ENCODE results near the gene MORN1.

Gene MORN1

GRCh38 chr1:2355373-2356261, 35.7 kb downstream of the MORN1 start:
- DNase-seq = no peak
- Mint-ChIP-seq H3K27me3 (peaks cover 4% of the 10 kb centered on the region), H3K4me1 (no peaks in the 10 kb centered on the region), H3K4me3 (no peak overlapping the region), H3K27ac (no peak overlapping the region), H3K9me3 (no peaks in the 10 kb centered on the region), H3K36me3 (no peaks in the 10 kb centered on the region)
- CTCF ChIA-PET = no interaction called here

GRCh38 chr1:2354511-2355372, 36.6 kb downstream of the MORN1 start:
- Mint-ChIP-seq H3K4me3 (no peak overlapping the region), H3K4me1 (no peaks in the 10 kb centered on the region), H3K27me3 (no peaks in the 10 kb centered on the region), H3K36me3 (no peaks in the 10 kb centered on the region), H3K27ac (no peak overlapping the region), H3K9me3 (no peaks in the 10 kb centered on the region)
- DNase-seq = no peak
- CTCF ChIA-PET = no interaction called here

- DNase-seq = no peak
- H3K9me3 Mint-ChIP-seq = no peaks in the 10 kb centered on the region
- no peaks in the 10 kb centered on the region for H3K4me1 Mint-ChIP-seq
- no peaks in the 10 kb centered on the region for H3K36me3 Mint-ChIP-seq
- H3K4me3 Mint-ChIP-seq = no peak overlapping the region
- H3K27ac Mint-ChIP-seq = no peak overlapping the region
- CTCF ChIA-PET = no interaction called here
- peaks cover 4% of the 10 kb centered on the region for H3K27me3 Mint-ChIP-seq
These were observed 37.6 kb downstream of the MORN1 start for GRCh38 chr1:2353551-2354438.

- peaks cover 4% of the 10 kb centered on the region for H3K27me3 Mint-ChIP-seq
- no peaks in the 10 kb centered on the region for H3K9me3 Mint-ChIP-seq
- no peak overlapping the region for H3K4me3 Mint-ChIP-seq
- H3K27ac Mint-ChIP-seq = no peak overlapping the region
- CTCF ChIA-PET = no interaction called here
- DNase-seq = no peak
- H3K36me3 Mint-ChIP-seq = no peaks in the 10 kb centered on the region
- no peaks in the 10 kb centered on the region for H3K4me1 Mint-ChIP-seq
These were observed 38.3 kb downstream of the MORN1 start for GRCh38 chr1:2352897-2353550.

GRCh38 chr1:2352341-2352896, 38.9 kb downstream of the MORN1 start:
- Mint-ChIP-seq H3K36me3 (no peaks in the 10 kb centered on the region), H3K4me3 (no peak overlapping the region), H3K4me1 (no peaks in the 10 kb centered on the region), H3K9me3 (no peaks in the 10 kb centered on the region), H3K27me3 (peaks cover 4% of the 10 kb centered on the region), H3K27ac (no peak overlapping the region)
- no peak for DNase-seq
- CTCF ChIA-PET = interaction anchor here (0.9 kb wide), 1 partner anchor 37 kb away, joined by 3 read pairs; no protein-coding TSS in a partner anchor

- CTCF ChIA-PET = interaction anchor here (0.9 kb wide), 1 partner anchor 36 kb away, joined by 3 read pairs; no protein-coding TSS in a partner anchor
- H3K4me3 Mint-ChIP-seq = no peak overlapping the region
- no peaks in the 10 kb centered on the region for H3K9me3 Mint-ChIP-seq
- H3K27me3 Mint-ChIP-seq = peaks cover 4% of the 10 kb centered on the region
- DNase-seq = no peak
- no peaks in the 10 kb centered on the region for H3K36me3 Mint-ChIP-seq
- H3K4me1 Mint-ChIP-seq = no peaks in the 10 kb centered on the region
- H3K27ac Mint-ChIP-seq = no peak overlapping the region
These were observed 39.6 kb downstream of the MORN1 start for GRCh38 chr1:2351723-2352122.

- CTCF ChIA-PET = no interaction called here
- Mint-ChIP-seq H3K4me3 (no peak overlapping the region), H3K36me3 (no peaks in the 10 kb centered on the region), H3K4me1 (no peaks in the 10 kb centered on the region), H3K27ac (no peak overlapping the region), H3K9me3 (no peaks in the 10 kb centered on the region), H3K27me3 (peaks cover 4% of the 10 kb centered on the region)
- no peak for DNase-seq
These were observed 40.3 kb downstream of the MORN1 start for GRCh38 chr1:2350911-2351655.

- Mint-ChIP-seq H3K27me3 (peaks cover 4% of the 10 kb centered on the region), H3K4me3 (no peak overlapping the region), H3K9me3 (no peaks in the 10 kb centered on the region), H3K27ac (no peak overlapping the region), H3K36me3 (no peaks in the 10 kb centered on the region), H3K4me1 (no peaks in the 10 kb centered on the region)
- CTCF ChIA-PET = no interaction called here
- no peak for DNase-seq
These were observed 40.9 kb downstream of the MORN1 start for GRCh38 chr1:2350501-2350900.

- Mint-ChIP-seq H3K27me3 (peaks cover 4% of the 10 kb centered on the region), H3K36me3 (no peaks in the 10 kb centered on the region), H3K9me3 (no peaks in the 10 kb centered on the region), H3K4me3 (no peak overlapping the region), H3K4me1 (no peaks in the 10 kb centered on the region), H3K27ac (no peak overlapping the region)
- CTCF ChIA-PET = no interaction called here
- DNase-seq = no peak
These were observed 41.5 kb downstream of the MORN1 start for GRCh38 chr1:2349806-2350205.

GRCh38 chr1:2348346-2349325, 42.7 kb downstream of the MORN1 start:
- no peak overlapping the region for H3K27ac Mint-ChIP-seq
- no peak overlapping the region for H3K4me3 Mint-ChIP-seq
- no peaks in the 10 kb centered on the region for H3K36me3 Mint-ChIP-seq

GRCh38 chr1:2347896-2348295, 43.5 kb downstream of the MORN1 start:
- H3K36me3 Mint-ChIP-seq = no peaks in the 10 kb centered on the region
- DNase-seq = no peak
- H3K27ac Mint-ChIP-seq = no peak overlapping the region
- H3K9me3 Mint-ChIP-seq = no peaks in the 10 kb centered on the region
- no peaks in the 10 kb centered on the region for H3K4me1 Mint-ChIP-seq
- CTCF ChIA-PET = no interaction called here
- H3K4me3 Mint-ChIP-seq = no peak overlapping the region
- peaks cover 4% of the 10 kb centered on the region for H3K27me3 Mint-ChIP-seq

More at GRCh38 chr1:2348346-2349325, 42.7 kb downstream of the MORN1 start:
- DNase-seq = no peak
- CTCF ChIA-PET = no interaction called here
- H3K27me3 Mint-ChIP-seq = peaks cover 4% of the 10 kb centered on the region
- no peaks in the 10 kb centered on the region for H3K9me3 Mint-ChIP-seq
- no peaks in the 10 kb centered on the region for H3K4me1 Mint-ChIP-seq

- Mint-ChIP-seq H3K4me3 (no peak overlapping the region), H3K36me3 (no peaks in the 10 kb centered on the region), H3K27ac (no peak overlapping the region), H3K27me3 (peaks cover 4% of the 10 kb centered on the region), H3K9me3 (no peaks in the 10 kb centered on the region), H3K4me1 (no peaks in the 10 kb centered on the region)
- DNase-seq = no peak
- CTCF ChIA-PET = no interaction called here
These were observed 44.0 kb downstream of the MORN1 start for GRCh38 chr1:2347409-2347785.

All from activated naive CD4-positive, alpha-beta T cell treated with anti-CD3 and anti-CD28 coated beads, Interleukin-2, amount 10 ng/mL, durations not matched to agents 7 days and 5 days (primary cell).